Measurements from ENCODE around the gene TBATA.

DNA sequence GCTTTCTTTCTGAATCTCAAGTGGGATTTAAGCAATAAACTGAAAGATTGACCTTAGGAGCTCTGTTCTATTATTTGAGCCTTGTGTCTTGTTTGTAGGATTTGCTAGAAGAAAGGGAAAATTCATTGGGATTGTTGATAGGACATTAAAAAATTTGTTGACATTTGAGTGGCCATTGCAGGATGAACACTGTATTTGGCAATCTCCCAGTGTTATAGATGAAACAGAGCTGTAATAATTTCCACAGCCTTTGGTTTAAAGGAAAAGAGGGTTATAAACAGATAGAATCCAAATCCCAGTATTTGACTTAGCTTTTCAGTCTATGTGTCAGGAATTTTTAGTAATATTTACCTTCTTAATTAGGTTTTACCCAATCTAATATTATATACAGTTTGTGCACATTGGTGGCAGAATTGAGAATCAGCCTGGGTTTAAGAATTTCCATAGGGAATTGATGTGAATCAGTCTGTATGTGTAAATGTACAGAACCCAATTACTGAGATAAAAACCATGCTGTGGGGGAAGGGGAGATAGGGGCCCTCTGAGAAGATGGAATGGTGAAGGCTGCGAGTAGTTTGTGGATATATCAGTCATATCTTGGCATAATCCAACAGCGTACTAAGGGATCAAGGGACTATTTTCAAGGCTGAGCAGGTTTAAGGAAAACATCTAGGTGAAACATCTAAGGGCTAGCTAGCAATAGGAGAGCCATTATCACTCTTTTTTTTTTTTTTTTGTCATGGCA, 37.1 kb upstream of the TBATA start:
- no peak for TF ChIP-seq POLR2A (IDR thresholded peaks at IDR 0.05)
- TF ChIP-seq, protein P1, sequence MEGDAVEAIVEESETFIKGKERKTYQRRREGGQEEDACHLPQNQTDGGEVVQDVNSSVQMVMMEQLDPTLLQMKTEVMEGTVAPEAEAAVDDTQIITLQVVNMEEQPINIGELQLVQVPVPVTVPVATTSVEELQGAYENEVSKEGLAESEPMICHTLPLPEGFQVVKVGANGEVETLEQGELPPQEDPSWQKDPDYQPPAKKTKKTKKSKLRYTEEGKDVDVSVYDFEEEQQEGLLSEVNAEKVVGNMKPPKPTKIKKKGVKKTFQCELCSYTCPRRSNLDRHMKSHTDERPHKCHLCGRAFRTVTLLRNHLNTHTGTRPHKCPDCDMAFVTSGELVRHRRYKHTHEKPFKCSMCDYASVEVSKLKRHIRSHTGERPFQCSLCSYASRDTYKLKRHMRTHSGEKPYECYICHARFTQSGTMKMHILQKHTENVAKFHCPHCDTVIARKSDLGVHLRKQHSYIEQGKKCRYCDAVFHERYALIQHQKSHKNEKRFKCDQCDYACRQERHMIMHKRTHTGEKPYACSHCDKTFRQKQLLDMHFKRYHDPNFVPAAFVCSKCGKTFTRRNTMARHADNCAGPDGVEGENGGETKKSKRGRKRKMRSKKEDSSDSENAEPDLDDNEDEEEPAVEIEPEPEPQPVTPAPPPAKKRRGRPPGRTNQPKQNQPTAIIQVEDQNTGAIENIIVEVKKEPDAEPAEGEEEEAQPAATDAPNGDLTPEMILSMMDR (IDR thresholded peaks at IDR 0.05), result no peak

Data from right lobe of liver (tissue), 4 donors.